HG03342 (cell line): ENCODE results near the gene TNFAIP6.

ENCODE experiments used
- ATAC-seq: cut with Tn5 transposase; IDR thresholded peaks from one replicate; pipeline ENCODE4 v1.9.1; 2021; ENCODE audit warnings: mild to moderate bottlenecking, moderate library complexity; ENCODE audit not compliant: unreplicated experiment

TNFAIP6 gene

GRCh38 chr2:151359768-151360461 is 2.5 kb downstream of the TNFAIP6 start:
- ATAC-seq: no peak

GRCh38 chr2:151361674-151362370 is 4.4 kb downstream of the TNFAIP6 start:
- no peak for ATAC-seq

DNA sequence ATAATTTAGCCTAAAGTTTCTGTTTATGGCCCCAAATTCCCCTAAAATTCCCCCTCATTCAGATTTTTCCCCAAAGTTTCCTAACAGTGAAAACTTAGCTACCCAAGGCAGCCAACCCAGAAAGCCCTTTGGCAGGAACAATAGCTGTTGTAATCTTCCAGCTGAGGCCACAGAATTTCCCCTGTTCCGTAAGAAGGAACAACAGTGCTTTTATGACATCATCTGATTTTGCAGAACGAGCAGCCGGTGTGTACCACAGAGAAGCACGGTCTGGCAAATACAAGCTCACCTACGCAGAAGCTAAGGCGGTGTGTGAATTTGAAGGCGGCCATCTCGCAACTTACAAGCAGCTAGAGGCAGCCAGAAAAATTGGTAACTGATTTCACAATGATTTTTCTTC is 6.3 kb downstream of the TNFAIP6 start:
- ATAC-seq: peak; percentile 94

DNA sequence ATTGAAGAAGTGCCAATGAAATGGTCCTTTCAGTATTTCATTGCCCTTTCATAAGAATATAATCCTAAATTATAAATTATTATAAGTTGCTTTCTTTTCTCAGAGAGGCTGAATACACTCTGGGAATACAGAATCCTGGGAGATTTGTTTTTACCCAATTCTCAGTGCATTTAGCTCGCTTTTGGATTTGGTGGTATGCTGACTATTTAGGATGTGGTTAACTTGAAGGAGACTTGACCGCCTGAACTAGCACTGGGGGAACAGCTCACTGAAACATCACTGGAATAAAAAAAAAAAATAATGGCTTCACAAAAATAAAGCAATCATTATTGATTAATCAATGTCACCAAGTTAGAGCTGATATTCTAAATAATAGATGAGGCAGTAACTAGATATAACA is 10.2 kb downstream of the TNFAIP6 start:
- ATAC-seq: no peak

DNA sequence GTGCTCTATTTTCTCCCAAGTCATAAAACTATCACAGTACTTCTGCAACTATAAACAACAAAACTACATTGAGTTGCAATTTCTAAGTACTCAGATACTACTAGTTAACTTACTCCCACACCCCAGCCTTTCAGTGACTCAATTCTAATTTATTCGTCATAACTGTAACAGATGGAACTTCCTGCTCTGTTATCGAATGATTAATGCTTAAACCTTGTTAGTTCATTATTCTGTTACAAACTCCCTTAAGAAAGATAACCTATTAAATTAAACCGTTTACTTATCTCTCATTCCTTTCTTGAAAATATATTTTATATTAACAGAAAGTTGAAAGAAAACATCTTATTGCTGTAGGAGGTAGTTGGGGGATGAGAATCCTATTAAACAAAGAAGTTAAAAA is 17.0 kb downstream of the TNFAIP6 start:
- peak; percentile 97 for ATAC-seq

DNA sequence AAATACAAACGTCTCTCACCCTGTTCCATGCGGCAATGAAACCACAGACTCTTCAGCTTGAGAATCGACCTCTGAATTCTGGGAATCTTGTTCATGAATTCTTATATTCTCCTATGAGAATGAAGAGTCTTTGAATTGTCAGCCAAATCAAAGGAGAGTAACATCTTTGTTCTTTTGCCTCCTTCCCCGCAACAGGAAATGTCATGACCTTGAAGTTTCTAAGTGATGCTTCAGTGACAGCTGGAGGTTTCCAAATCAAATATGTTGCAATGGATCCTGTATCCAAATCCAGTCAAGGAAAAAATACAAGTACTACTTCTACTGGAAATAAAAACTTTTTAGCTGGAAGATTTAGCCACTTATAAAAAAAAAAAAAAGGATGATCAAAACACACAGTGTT is 21.8 kb downstream of the TNFAIP6 start:
- ATAC-seq: no peak

DNA sequence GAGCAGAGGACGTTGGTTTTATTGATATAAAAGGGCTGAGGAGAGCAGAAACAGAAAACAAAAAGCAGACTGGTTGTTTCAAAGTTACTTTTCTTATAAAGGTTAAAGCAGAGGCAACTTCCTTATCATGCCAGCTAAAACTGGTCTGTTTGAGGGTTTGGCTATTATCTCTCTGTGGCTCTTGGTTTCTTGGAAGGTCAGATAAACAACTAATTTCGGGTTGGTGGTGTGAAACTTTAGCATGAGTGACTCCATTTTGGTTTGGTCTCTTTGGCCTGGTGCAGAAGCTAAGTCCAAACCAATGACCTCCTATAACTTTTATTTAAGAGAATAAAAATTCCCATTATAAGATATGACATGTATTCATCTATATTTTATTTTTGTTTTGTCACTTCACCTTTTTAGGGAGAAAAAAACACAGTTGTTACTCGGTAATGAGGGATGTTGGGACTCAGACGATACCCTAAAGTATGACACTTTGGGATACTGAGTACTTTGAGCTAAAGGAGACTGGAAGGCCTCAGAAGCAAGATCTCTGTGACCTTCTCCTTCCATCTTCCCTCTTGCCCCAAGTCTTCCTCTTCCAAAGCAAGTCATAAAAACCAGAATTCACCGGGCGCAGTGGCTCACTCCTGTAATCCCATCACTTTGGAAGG is 23.3 kb downstream of the TNFAIP6 start:
- ATAC-seq: no peak

- ATAC-seq: no peak
Measured at GRCh38 chr2:151381266-151381665, 23.9 kb downstream of the TNFAIP6 start.

DNA sequence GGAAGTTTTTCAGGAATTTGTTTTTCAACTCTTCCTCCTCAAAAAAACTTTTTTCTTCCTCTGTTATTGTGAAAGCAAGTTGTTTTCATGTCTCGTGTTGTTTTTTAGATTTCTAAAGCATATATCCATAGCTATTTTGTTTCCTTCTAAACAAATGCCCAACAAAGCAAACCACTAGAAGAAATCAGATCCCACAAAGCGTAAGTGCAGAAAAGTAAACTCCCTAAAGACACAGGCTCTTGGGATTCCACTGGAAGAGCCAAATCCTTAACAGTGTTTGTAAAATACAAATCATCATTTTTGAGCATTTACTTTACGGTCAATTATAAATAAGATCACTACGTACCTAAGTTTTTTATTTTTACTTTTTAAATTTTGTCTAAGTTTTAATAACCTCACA is 30.6 kb downstream of the TNFAIP6 start:
- no peak for ATAC-seq

DNA sequence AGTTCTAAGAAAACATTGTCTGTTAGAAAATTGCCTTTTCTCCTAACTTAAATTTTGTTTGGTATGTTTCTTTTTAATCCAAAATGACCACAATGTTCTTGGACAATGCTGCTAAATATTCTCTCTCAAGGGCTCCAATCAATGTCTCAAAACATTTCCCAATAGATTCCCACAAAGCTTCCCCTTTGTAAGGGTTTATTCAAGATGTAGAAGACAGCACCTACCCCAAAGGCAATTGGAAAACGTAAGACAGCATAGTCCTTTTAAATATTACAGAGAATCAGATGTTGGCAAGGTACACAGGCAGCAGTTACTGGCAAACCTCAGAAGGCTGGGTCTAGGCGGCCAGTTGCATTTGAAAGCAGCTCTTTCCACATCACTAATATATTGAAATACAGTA is 34.0 kb downstream of the TNFAIP6 start:
- ATAC-seq: no peak

- ATAC-seq: no peak
Measured at GRCh38 chr2:151394509-151394908, 37.1 kb downstream of the TNFAIP6 start.

- no peak for ATAC-seq
Measured at GRCh38 chr2:151395509-151396374, 38.4 kb downstream of the TNFAIP6 start.

- no peak for ATAC-seq
Measured at GRCh38 chr2:151399981-151400380, 42.6 kb downstream of the TNFAIP6 start.

- no peak for ATAC-seq
Measured at GRCh38 chr2:151401149-151401548, 43.8 kb downstream of the TNFAIP6 start.

DNA sequence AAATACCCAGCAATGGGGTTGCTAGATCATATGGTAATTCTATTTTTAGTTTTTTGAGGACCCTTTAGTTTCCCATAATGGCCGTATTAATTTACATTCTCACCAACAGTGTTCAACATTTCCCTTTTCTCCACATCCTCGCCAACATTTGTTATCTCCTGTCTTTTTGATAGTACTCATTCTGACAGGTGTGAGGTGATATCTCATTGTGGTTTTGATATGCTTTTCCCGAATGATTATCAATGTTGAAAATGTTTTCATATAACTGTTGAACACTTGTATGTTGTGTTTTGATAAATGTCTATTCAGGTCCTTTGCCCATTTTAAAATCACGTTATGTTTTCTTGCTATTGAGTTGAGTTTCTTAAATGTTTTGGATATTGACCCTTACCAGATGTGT is 46.5 kb downstream of the TNFAIP6 start:
- no peak for ATAC-seq

- ATAC-seq: no peak
Measured at GRCh38 chr2:151405376-151405775, 48.0 kb downstream of the TNFAIP6 start.

- ATAC-seq: no peak
Measured at GRCh38 chr2:151407281-151407680, 49.9 kb downstream of the TNFAIP6 start.

DNA sequence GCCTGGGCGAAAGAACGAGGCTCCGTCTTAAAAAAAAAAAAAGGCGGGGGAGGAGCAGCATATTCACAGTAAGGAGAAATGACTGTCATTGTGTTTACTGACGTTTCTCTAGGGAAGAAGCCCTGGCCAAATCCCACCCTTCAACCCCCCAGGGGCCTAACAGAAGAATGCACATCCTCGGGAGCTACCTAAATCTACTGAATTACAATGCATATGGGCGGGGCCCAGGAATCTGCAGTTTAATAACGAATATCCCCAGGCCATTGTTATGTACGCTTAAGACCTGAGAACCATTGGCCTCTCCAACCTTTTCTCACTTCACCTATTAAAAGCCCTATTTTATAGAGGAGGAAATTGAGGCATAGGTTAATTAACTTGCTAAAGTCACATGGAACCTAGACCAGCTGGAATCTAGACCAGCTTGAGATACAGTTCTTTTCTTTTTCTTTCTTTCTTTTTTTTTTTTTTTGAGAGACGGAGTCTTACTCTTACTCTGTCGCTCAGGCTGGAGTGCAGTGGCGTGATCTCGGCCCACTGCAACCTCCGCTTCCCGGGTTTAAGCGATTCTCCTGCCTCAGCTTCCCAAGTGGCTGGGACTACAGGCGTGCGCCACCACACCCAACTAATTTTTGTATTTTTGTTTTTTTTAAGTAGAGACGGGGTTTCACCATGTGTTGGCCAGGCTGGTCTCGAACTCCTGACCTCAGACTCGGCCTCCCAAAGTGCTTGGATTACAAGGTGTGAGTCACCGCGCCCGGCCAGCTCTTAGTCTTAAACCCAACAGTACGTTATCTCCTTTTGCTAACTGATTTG is 51.6 kb downstream of the TNFAIP6 start:
- ATAC-seq: no peak

- peak; percentile 91 for ATAC-seq
Measured at GRCh38 chr2:151409601-151410484, 52.5 kb downstream of the TNFAIP6 start, which contains the start of gene RIF1. TSS of gene RIF1 (plus strand) at chr2:151409902. CDS start at chr2:151410424, 522 bp downstream.
